K562 (cell line): ENCODE data around the gene ST6GALNAC5. TPM values are rescaled to one million over a fixed set of nuclear protein-coding genes. Genes with fewer than 3 reads are reported as not detected.

Experiments used
- ATAC-seq: fragments of 200-7000 bp; cut with Tn5 transposase; 3 replicates; pipeline ENCODE4 v1.9.1; 2020; ENCODE audit warnings: moderate library complexity
- BruUV-seq: library from RNA; stranded (reverse); fragments of 400-500 nt; replicated peaks from 2 replicates; lab custom pipeline; 2021; lab: Mats Ljungman, UMichigan
- CTCF ChIA-PET: fragments of 300-600 bp; formaldehyde crosslinking; extraction: SDS; loops from one replicate; lab custom pipeline; 2021; ENCODE audit warnings: low intra/inter-chr PET ratio; lab: Yijun Ruan, JAX
- POLR2A ChIA-PET: fragments of 300-600, 350-650 bp; sonication (Branson Sonifier 250); formaldehyde crosslinking; extraction: SDS; loops from one replicate; lab custom pipeline; 2021; ENCODE audit warnings: antibody characterized with exemption, inconsistent platforms; lab: Yijun Ruan, JAX
- DNase-seq, 4 experiments: peaks; one replicate each; pipeline versions ENCODE4 v3.0.0 to v3.0.0-alpha.2; 2011 to 2018; ENCODE audit warnings: low spot score in 3 of 4, mixed read lengths in 3 of 4; ENCODE audit errors: extremely low read depth in 1 of 4
- FAIRE-seq: peaks from 2 replicates; lab custom pipeline; 2011; peaks lifted over from hg19 to GRCh38; lab: Jason Lieb, UNC
- H2AFZ ChIP-seq: 2 replicates; pipeline ENCODE4 v1.6.0; 2011; ENCODE audit warnings: low read depth, low read length, control low read depth, inconsistent platforms
- H3K27ac ChIP-seq: fragments of 200-600 bp; 3 replicates; pipeline ENCODE4 v1.8.0; 2011; ENCODE audit warnings: low read depth, mild to moderate bottlenecking, control low read depth, inconsistent platforms, low read length, moderate library complexity, mixed read lengths; ENCODE audit errors: extremely low read depth
- H3K27me3 ChIP-seq, 2 experiments: fragments of 300-600 bp in 1 of 2; 2 replicates in 1 of 2; 3 replicates in 1 of 2; pipeline versions ENCODE4 v1.6.0 to v1.8.0; 2011; ENCODE audit warnings: inconsistent platforms in 2 of 2, low read length in 2 of 2, mild to moderate bottlenecking in 1 of 2, mixed read lengths in 1 of 2, moderate library complexity in 1 of 2; ENCODE audit not compliant: control insufficient read depth in 2 of 2, insufficient read depth in 2 of 2
- H3K36me3 ChIP-seq: fragments of 300-600 bp; 3 replicates; pipeline ENCODE4 v1.8.0; 2011; ENCODE audit warnings: mild to moderate bottlenecking, low read length, inconsistent platforms; ENCODE audit not compliant: control insufficient read depth, insufficient read depth
- H3K4me1 ChIP-seq, 2 experiments: fragments of 200-600 bp in 1 of 2; replicated peaks in 1 of 2; 2 replicates in 1 of 2; 3 replicates in 1 of 2; pipeline versions ENCODE4 v1.5.1 to v1.8.0; 2011; ENCODE audit warnings: inconsistent platforms in 2 of 2, low read length in 2 of 2, mild to moderate bottlenecking in 1 of 2, mixed read lengths in 1 of 2, moderate library complexity in 1 of 2; ENCODE audit not compliant: control insufficient read depth in 2 of 2, insufficient read depth in 2 of 2
- H3K4me2 ChIP-seq: 2 replicates; pipeline ENCODE4 v1.6.1; 2011; ENCODE audit warnings: low read length, control low read depth, inconsistent platforms, mixed read lengths; ENCODE audit not compliant: insufficient read depth
- H3K4me3 ChIP-seq: fragments of 200-600 bp; sonication (generic), shearing (Covaris generic); 2 replicates; pipeline ENCODE4 v1.5.1; 2016; ENCODE audit warnings: control low read depth, inconsistent platforms
- H3K79me2 ChIP-seq: fragments of 200-600 bp; 3 replicates; pipeline ENCODE4 v1.8.0; 2011; ENCODE audit warnings: low read length, inconsistent platforms; ENCODE audit not compliant: control insufficient read depth, insufficient read depth
- H3K9ac ChIP-seq, 2 experiments: 2 replicates each; pipeline versions ENCODE4 v1.6.0 to v1.6.1; 2011; ENCODE audit warnings: low read depth in 2 of 2, low read length in 2 of 2, control low read depth in 1 of 2, inconsistent platforms in 1 of 2, mild to moderate bottlenecking in 1 of 2, mixed read lengths in 1 of 2; ENCODE audit not compliant: insufficient read depth in 1 of 2
- H3K9me1 ChIP-seq: one replicate; pipeline ENCODE4 v1.6.0; 2011; ENCODE audit warnings: inconsistent platforms, mild to moderate bottlenecking, low read length, moderate library complexity; ENCODE audit not compliant: control insufficient read depth, insufficient read depth
- H3K9me3 ChIP-seq: replicated peaks from 2 replicates; pipeline ENCODE4 v1.5.1; 2011; ENCODE audit warnings: low read depth, low read length, inconsistent platforms; ENCODE audit not compliant: control insufficient read depth, insufficient read depth
- H4K20me1 ChIP-seq: replicated peaks from 2 replicates; pipeline ENCODE4 v1.6.1; 2011; ENCODE audit warnings: low read length, inconsistent platforms, mixed read lengths; ENCODE audit not compliant: control insufficient read depth, insufficient read depth
- POLR2AphosphoS2 ChIP-seq: IDR thresholded peaks from 2 replicates; pipeline ENCODE4 v1.6.1; 2012; ENCODE audit warnings: low read length, improper control_type of control experiment
- TSHZ1 ChIP-seq: fragments of 250-450 bp; sonication (Bioruptor Pico); IDR thresholded peaks from 2 replicates; pipeline ENCODE4 v1.4.0; 2020; ENCODE audit warnings: mild to moderate bottlenecking, moderate library complexity
- ZNF316 ChIP-seq: fragments of 450-650 bp; IDR thresholded peaks from 2 replicates; pipeline ENCODE4 v1.6.1; 2016
- ZNF444 ChIP-seq: fragments of 250-450 bp; sonication (Bioruptor Pico); IDR thresholded peaks from 2 replicates; pipeline ENCODE4 v1.4.0; 2020; ENCODE audit warnings: mild to moderate bottlenecking, moderate library complexity
- ZNF57 ChIP-seq: fragments of 450-650 bp; formaldehyde crosslinking; IDR thresholded peaks from 2 replicates; pipeline ENCODE4 v1.4.0; 2020; ENCODE audit warnings: mild to moderate bottlenecking, moderate library complexity
- ZNF668 ChIP-seq: fragments of 250-450 bp; sonication (Bioruptor Pico); IDR thresholded peaks from 2 replicates; pipeline ENCODE4 v1.8.0; 2022; ENCODE audit warnings: mild to moderate bottlenecking, inconsistent platforms
- WGBS: fragments of 100-300 bp; shearing (Covaris generic); methylation state at CpG from one replicate; pipeline ENCODE4 v1.1.6; 2016; ENCODE audit warnings: low coverage, mixed read lengths; ENCODE audit not compliant: insufficient coverage; ENCODE audit errors: missing lambda C conversion rate; 5-methylcytosine and 5-hydroxymethylcytosine counted together
- in situ Hi-C: fragments of 300-500 bp; cut with MboI; formaldehyde crosslinking; loops from 4 replicates; pipeline ENCODE4 v1.15.0; 2018; ENCODE audit warnings: inconsistent platforms, mixed read lengths
- intact Hi-C: fragments of 100-400 bp; cut with micrococcal nuclease; formaldehyde crosslinking; loops from 2 replicates; pipeline ENCODE4 v1.14.2; 2022
- polyA plus RNA-seq, 8 experiments: library from polyadenylated mRNA; depleted of rRNA in 4 of 8; stranded (reverse) in 5 of 8; unstranded in 3 of 8; fragments of >200 nt; fragmentation: Nextera tagmentation in 2 of 8; fragmentation: Illumina TruSeq in 1 of 8; extraction: Ambion mirVana in 2 of 8; extraction: Trizol in 1 of 8; gene quantifications; 2 replicates each; pipeline versions ENCODE4 v1.2.1 to v1.2.3, GENCODE V29; 2011 to 2014; ENCODE audit warnings: inconsistent platforms in 1 of 8, missing spikeins in 1 of 8
- total RNA-seq, 7 experiments: library from RNA; depleted of rRNA in 6 of 7; stranded (reverse); fragments of >200 nt in 6 of 7; fragmentation: Illumina TruSeq in 2 of 7; extraction: Trizol in 2 of 7; gene quantifications; 2 replicates each; pipeline versions ENCODE4 v1.2.1 to v1.2.3, GENCODE V29; 2011 to 2021; ENCODE audit warnings: low replicate concordance in 1 of 7

The ST6GALNAC5 gene
- total and polyA plus RNA-seq, 9 of the 15 experiments (the other 6 are each of a cell fraction or from before 2014, with no cell fraction given): 0.04 to 0.14 TPM; not detected in 7

- ChIA-PET POLR2A (no interaction called here), CTCF (no interaction called here)
- Histone ChIP-seq H3K27me3 (no peaks in the 10 kb centered on the region), H3K4me1 (no peaks in the 10 kb centered on the region), H3K79me2 (no peaks in the 10 kb centered on the region), H3K27ac (no peak overlapping the region), H3K9me3 (no peaks in the 10 kb centered on the region), H3K4me3 (no peak overlapping the region), H3K9me1 (no peaks in the 10 kb centered on the region), H3K9ac (no peak overlapping the region), H3K4me2 (no peak overlapping the region), H4K20me1 (no peaks in the 10 kb centered on the region), H2AFZ (no peak overlapping the region), H3K36me3 (no peaks in the 10 kb centered on the region)
- DNase-seq (no peak), FAIRE-seq (no peak), ATAC-seq (no peak)
- no peak for TF ChIP-seq POLR2AphosphoS2
- no peak for TF ChIP-seq ZNF668 (CRISPR knock-in tag)
- TF ChIP-seq ZNF57 (CRISPR knock-in tag): no peak
- TF ChIP-seq TSHZ1 (CRISPR knock-in tag): no peak
- no peak for TF ChIP-seq ZNF444 (CRISPR knock-in tag)
- TF ChIP-seq ZNF316: no peak
- in situ Hi-C loops (no loop called here), intact Hi-C loops (no loop called here)
- no TSS peak for BruUV-seq
- WGBS: 0% methylated on average over 5 of the region's 5 CpGs
Measured at GRCh38 chr1:76843821-76844464, 23.3 kb upstream of the ST6GALNAC5 start.
